SK-MEL-5 (cell line): Measurements from ENCODE around the gene MDFI. TPM values are rescaled to one million over a fixed set of nuclear protein-coding genes. Genes with fewer than 3 reads are reported as not detected.
"Not testable (repeated sequence)": the region's sequence is repeated elsewhere in the genome, so short reads cannot be mapped to it uniquely, and the experiment has no call there.

Experiments
- DNase-seq: peaks from one replicate; pipeline ENCODE4 v3.0.0-alpha.2; 2016; ENCODE audit warnings: low read depth, low spot score
- in situ Hi-C: cut with HindIII; loops from 2 replicates; pipeline ENCODE4 v1.10.0; 2016; ENCODE audit warnings: low sequenced_read_pairs, high pct_unique_total_duplicates, low pct_unique_long_range_greater_than_20kb
- total RNA-seq: library from RNA; depleted of rRNA; stranded (reverse); fragments of >200 nt; shearing (Covaris generic); gene quantifications from 2 replicates; pipeline ENCODE4 v1.2.3, GENCODE V29; 2014

Gene MDFI
- total RNA-seq, 1 experiment from 2014 or later = 0.21 TPM

- in situ Hi-C loops = no loop called here
- DNase-seq = no peak
Measured at GRCh38 chr6:41599852-41600445, 38.3 kb upstream of the MDFI start.

GRCh38 chr6:41600499-41601247, 37.6 kb upstream of the MDFI start:
- in situ Hi-C loops = no loop called here
- no peak for DNase-seq

GRCh38 chr6:41601248-41601549, 37.1 kb upstream of the MDFI start:
- no peak for DNase-seq
- in situ Hi-C loops = no loop called here

GRCh38 chr6:41602422-41602743, 35.9 kb upstream of the MDFI start:
- in situ Hi-C loops = no loop called here
- no peak for DNase-seq

GRCh38 chr6:41602864-41603608, 35.2 kb upstream of the MDFI start:
- in situ Hi-C loops = no loop called here
- DNase-seq = peak; percentile 89

GRCh38 chr6:41604006-41604405, 34.3 kb upstream of the MDFI start:
- in situ Hi-C loops = no loop called here
- no peak for DNase-seq

GRCh38 chr6:41605649-41606048, 32.6 kb upstream of the MDFI start:
- in situ Hi-C loops = no loop called here
- no peak for DNase-seq

GRCh38 chr6:41607036-41607435, 31.2 kb upstream of the MDFI start:
- in situ Hi-C loops = no loop called here
- no peak for DNase-seq

GRCh38 chr6:41607736-41608135, 30.5 kb upstream of the MDFI start:
- in situ Hi-C loops = no loop called here
- no peak for DNase-seq

- in situ Hi-C loops = no loop called here
- no peak for DNase-seq
Measured at GRCh38 chr6:41608443-41609151, 29.7 kb upstream of the MDFI start.

GRCh38 chr6:41614715-41615114, 23.6 kb upstream of the MDFI start:
- no peak for DNase-seq
- in situ Hi-C loops = no loop called here

- in situ Hi-C loops = no loop called here
Measured at GRCh38 chr6:41615311-41615710, 23.0 kb upstream of the MDFI start.

GRCh38 chr6:41618598-41618997, 19.7 kb upstream of the MDFI start:
- in situ Hi-C loops = no loop called here
- no peak for DNase-seq

More at GRCh38 chr6:41615311-41615710, 23.0 kb upstream of the MDFI start:
- no peak for DNase-seq

- in situ Hi-C loops, DNase-seq: not testable (repeated sequence)
Measured at GRCh38 chr6:41619193-41619592, 19.1 kb upstream of the MDFI start.

GRCh38 chr6:41621367-41621766, 16.9 kb upstream of the MDFI start:
- no peak for DNase-seq
- in situ Hi-C loops = no loop called here

GRCh38 chr6:41621802-41622201, 16.5 kb upstream of the MDFI start:
- DNase-seq = no peak
- in situ Hi-C loops = no loop called here

- DNase-seq = peak; percentile 44
- in situ Hi-C loops = no loop called here
Measured at GRCh38 chr6:41622206-41622988, 15.9 kb upstream of the MDFI start.

GRCh38 chr6:41623330-41623729, 14.9 kb upstream of the MDFI start:
- DNase-seq = no peak
- in situ Hi-C loops = no loop called here
